ENCODE data around the gene RAB27A. TPM values are rescaled to one million over a fixed set of nuclear protein-coding genes. Genes with fewer than 3 reads are reported as not detected.
"Not testable (repeated sequence)": the region's sequence is repeated elsewhere in the genome, so short reads cannot be mapped to it uniquely, and the experiment has no call there.

Gene RAB27A
- total and polyA plus RNA-seq, 2 experiments from 2014 or later, result 7.7 to 11.9 TPM

GRCh38 chr15:55253580-55253979, 36.0 kb downstream of the RAB27A start:
- Histone ChIP-seq H3K27me3 (no peaks in the 10 kb centered on the region), H3K27ac (peak overlapping the region; percentile 58)

DNA sequence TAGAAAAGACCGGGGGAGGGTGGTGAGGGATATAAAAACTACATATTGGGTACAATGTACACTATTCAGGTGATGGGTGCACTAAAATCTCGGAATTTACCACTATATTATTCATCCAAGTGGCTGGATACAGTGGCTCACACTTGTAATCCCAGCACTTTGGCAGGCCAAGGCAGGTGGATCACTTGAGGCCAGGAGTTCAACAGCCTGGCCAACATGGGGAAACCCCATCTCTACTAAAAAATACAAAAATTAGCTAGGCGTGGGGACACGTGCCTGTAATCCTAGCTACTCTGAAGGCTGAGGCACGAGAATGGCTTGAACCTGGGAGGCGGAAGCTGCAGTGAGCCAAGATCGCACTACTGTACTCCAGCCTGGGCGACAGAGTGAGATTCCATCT, 37.4 kb downstream of the RAB27A start:
- not testable (repeated sequence) for H3K27me3 ChIP-seq; H3K27ac ChIP-seq; H3K36me3 ChIP-seq; H3K9me3 ChIP-seq (ENCODE audit: low read depth); H3K4me3 ChIP-seq; DNase-seq (ENCODE audit: low read depth in 1 of 2, low spot score in 1 of 2)
- H3K4me1 ChIP-seq (ENCODE audit: low read depth), result peaks cover 20% of the 10 kb centered on the region

More at GRCh38 chr15:55253580-55253979, 36.0 kb downstream of the RAB27A start:
- TF ChIP-seq CTCF (IDR thresholded peaks at IDR 0.05; ENCODE audit: low read depth, low read length), result no peak
- no peak overlapping the region for H3K4me3 ChIP-seq
- no peaks in the 10 kb centered on the region for H3K36me3 ChIP-seq
- H3K4me1 ChIP-seq (ENCODE audit: low read depth), result peaks cover 18% of the 10 kb centered on the region
- peak in 1 of 2 donors; percentile 77 for DNase-seq (ENCODE audit: low read depth in 1 of 2, low spot score in 1 of 2)
- no peaks in the 10 kb centered on the region for H3K9me3 ChIP-seq (ENCODE audit: low read depth)

- no peaks in the 10 kb centered on the region for H3K27me3 ChIP-seq
- H3K4me1 ChIP-seq (ENCODE audit: low read depth), result peaks cover 25% of the 10 kb centered on the region
- no peaks in the 10 kb centered on the region for H3K9me3 ChIP-seq (ENCODE audit: low read depth)
- no peak overlapping the region for H3K4me3 ChIP-seq
- H3K27ac ChIP-seq, result peak overlapping the region; percentile 7
- TF ChIP-seq CTCF (IDR thresholded peaks at IDR 0.05; ENCODE audit: low read depth, low read length), result no peak
- DNase-seq (ENCODE audit: low read depth in 1 of 2, low spot score in 1 of 2), result peak in 1 of 2 donors; percentile 13
- H3K36me3 ChIP-seq, result no peaks in the 10 kb centered on the region
Observed at GRCh38 chr15:55250941-55251340, 38.7 kb downstream of the RAB27A start.

GRCh38 chr15:55250392-55250791, 39.2 kb downstream of the RAB27A start:
- H3K4me1 ChIP-seq (ENCODE audit: low read depth), result peaks cover 25% of the 10 kb centered on the region
- no peak for TF ChIP-seq CTCF (IDR thresholded peaks at IDR 0.05; ENCODE audit: low read depth, low read length)
- no peaks in the 10 kb centered on the region for H3K9me3 ChIP-seq (ENCODE audit: low read depth)
- H3K36me3 ChIP-seq, result no peaks in the 10 kb centered on the region
- peak overlapping the region; percentile 7 for H3K27ac ChIP-seq
- peak in 1 of 2 donors; percentile 93 for DNase-seq (ENCODE audit: low read depth in 1 of 2, low spot score in 1 of 2)
- H3K4me3 ChIP-seq, result no peak overlapping the region
- no peaks in the 10 kb centered on the region for H3K27me3 ChIP-seq

GRCh38 chr15:55249885-55250284, 39.7 kb downstream of the RAB27A start:
- peaks cover 25% of the 10 kb centered on the region for H3K4me1 ChIP-seq (ENCODE audit: low read depth)
- not testable (repeated sequence) for H3K9me3 ChIP-seq (ENCODE audit: low read depth); H3K27ac ChIP-seq; H3K4me3 ChIP-seq; H3K27me3 ChIP-seq; DNase-seq (ENCODE audit: low read depth in 1 of 2, low spot score in 1 of 2); H3K36me3 ChIP-seq

DNA sequence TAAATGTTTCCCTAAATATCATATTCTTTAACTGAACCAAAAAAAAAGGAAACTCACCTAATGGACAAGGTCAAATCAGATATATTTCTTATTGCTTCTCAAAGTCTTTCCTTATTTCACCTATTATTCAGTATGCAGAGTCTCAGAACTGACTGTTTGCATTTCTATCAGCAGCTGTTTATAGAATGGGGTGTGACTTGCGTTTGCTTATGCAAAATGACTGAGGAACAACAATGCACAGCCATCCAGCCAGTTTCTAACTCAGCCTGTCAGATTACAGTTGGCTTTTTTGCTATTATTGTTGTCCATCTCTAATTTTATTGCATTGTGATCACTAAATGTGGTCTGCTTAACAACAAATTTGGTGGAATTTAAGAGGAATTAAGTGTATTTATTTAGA, 40.7 kb downstream of the RAB27A start:
- no peak overlapping the region for H3K27ac ChIP-seq
- H3K9me3 ChIP-seq (ENCODE audit: low read depth), result no peaks in the 10 kb centered on the region
- H3K27me3 ChIP-seq, result no peaks in the 10 kb centered on the region
- H3K4me1 ChIP-seq (ENCODE audit: low read depth), result peaks cover 21% of the 10 kb centered on the region
- no peak for TF ChIP-seq CTCF (IDR thresholded peaks at IDR 0.05; ENCODE audit: low read depth, low read length)
- no peak overlapping the region for H3K4me3 ChIP-seq
- DNase-seq (ENCODE audit: low read depth in 1 of 2, low spot score in 1 of 2), result no peak
- H3K36me3 ChIP-seq, result no peaks in the 10 kb centered on the region
